Measurements from ENCODE around the gene SLC4A7. TPM values are rescaled to one million over a fixed set of nuclear protein-coding genes. Genes with fewer than 3 reads are reported as not detected.

SLC4A7 gene
- total RNA-seq, 1 donor from 2014 or later = 15.0 TPM

GRCh38 chr3:27358372-27358771 lies 125.8 kb downstream of the SLC4A7 start:
- Histone ChIP-seq H3K9me3 (no peaks in the 10 kb centered on the region), H3K27ac (no peak overlapping the region), H3K4me3 (no peak overlapping the region), H3K27me3 (no peaks in the 10 kb centered on the region), H3K4me1 (no peaks in the 10 kb centered on the region), H3K36me3 (no peaks in the 10 kb centered on the region)
- TF ChIP-seq CTCF (IDR thresholded peaks at IDR 0.05) = no peak
- no peak for DNase-seq
- intact Hi-C loops (cut with DNase I) = no loop called here
- no peak for ATAC-seq

DNA sequence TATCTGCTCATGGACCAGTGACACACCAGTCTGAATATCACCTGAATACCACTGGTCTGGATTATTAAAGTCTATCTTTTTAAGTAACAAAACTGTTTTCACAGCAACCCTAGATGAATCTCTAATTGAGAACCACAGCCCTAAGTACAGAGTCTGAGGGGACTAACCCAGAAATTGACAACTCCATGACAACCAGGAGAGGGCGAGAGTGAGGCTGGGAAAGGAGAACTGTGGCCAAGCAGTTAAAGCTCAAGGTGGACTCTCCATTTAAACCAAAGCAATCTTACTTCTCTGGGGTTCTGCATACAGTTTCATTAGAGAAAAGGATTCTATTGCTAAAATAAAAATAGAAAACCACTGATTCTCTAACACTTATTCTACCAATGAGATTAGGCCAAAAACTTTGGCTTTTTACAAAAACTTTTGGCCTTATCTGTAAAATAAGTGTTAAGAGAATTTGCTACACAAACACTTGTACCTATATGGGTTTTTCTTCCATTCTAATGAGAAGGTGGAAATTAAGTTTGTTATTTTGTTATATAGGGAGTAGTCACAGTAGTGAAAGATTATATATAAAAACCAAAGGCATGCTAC lies 126.4 kb downstream of the SLC4A7 start:
- Histone ChIP-seq H3K4me3 (no peak overlapping the region), H3K4me1 (no peaks in the 10 kb centered on the region), H3K27me3 (no peaks in the 10 kb centered on the region), H3K27ac (no peak overlapping the region), H3K9me3 (no peaks in the 10 kb centered on the region), H3K36me3 (no peaks in the 10 kb centered on the region)
- DNase-seq (no peak), ATAC-seq (peak; percentile 95)
- intact Hi-C loops (cut with DNase I) = no loop called here
- TF ChIP-seq CTCF (IDR thresholded peaks at IDR 0.05) = peak; percentile 65

DNA sequence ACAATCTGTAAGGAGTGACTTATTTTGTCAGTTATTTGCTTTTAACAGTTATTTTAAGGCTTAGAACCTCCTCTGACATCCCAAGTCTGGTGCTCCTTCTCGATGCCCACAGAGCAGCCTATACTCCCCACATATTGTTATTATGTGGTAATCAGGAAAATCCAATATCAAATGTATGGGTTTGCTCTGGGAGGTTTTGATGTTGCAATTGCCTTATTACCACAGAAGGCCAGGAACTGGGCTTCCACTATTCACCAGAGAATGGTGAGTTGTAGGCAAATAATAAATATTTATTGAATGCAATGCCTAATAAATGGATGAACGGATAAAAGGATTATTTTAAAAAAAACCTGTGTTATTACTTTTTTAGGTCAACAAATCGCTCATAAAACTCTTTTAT lies 127.2 kb downstream of the SLC4A7 start:
- Histone ChIP-seq H3K27me3 (no peaks in the 10 kb centered on the region), H3K27ac (no peak overlapping the region), H3K4me1 (no peaks in the 10 kb centered on the region), H3K9me3 (no peaks in the 10 kb centered on the region), H3K4me3 (no peak overlapping the region), H3K36me3 (no peaks in the 10 kb centered on the region)
- TF ChIP-seq CTCF (IDR thresholded peaks at IDR 0.05) = no peak
- no peak for ATAC-seq
- no peak for DNase-seq
- intact Hi-C loops (cut with DNase I) = no loop called here

DNA sequence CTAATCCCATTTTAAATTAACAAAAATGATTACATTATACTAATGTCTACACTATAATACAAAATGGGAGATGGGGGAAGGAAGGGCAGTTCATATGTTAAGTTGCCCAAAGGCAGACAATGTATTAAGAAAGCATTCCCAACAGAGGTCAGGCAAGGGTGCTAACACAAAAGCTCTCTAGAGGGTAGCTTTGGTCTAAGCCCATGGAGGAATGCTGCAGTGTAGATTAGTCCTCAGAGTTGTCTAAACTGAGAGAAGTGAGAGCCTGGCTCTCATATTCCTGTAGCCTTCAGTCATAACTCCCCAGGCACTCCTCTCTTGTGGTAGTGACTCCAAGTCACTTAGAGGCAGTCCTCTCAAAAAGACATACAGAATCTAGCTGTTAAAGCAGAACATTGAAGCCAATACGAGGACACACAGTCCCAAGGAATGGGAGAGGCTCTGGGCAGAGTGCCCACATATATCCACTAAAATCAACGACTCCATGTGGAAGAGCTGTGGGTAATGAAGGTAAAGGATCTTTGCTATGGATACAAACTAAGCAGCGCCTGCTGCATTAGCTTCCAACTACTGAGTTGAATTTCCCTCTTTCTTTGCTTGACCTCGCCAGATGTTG lies 129.5 kb downstream of the SLC4A7 start:
- DNase-seq (no peak), ATAC-seq (no peak)
- Histone ChIP-seq H3K4me3 (no peak overlapping the region), H3K27me3 (no peaks in the 10 kb centered on the region), H3K36me3 (no peaks in the 10 kb centered on the region), H3K9me3 (no peaks in the 10 kb centered on the region), H3K4me1 (no peaks in the 10 kb centered on the region), H3K27ac (no peak overlapping the region)
- TF ChIP-seq CTCF (IDR thresholded peaks at IDR 0.05) = no peak
- intact Hi-C loops (cut with DNase I) = no loop called here

GRCh38 chr3:27354161-27354560 lies 130.0 kb downstream of the SLC4A7 start:
- Histone ChIP-seq H3K27ac (no peak overlapping the region), H3K4me1 (no peaks in the 10 kb centered on the region), H3K9me3 (no peaks in the 10 kb centered on the region), H3K36me3 (no peaks in the 10 kb centered on the region), H3K27me3 (no peaks in the 10 kb centered on the region), H3K4me3 (no peak overlapping the region)
- ATAC-seq (no peak), DNase-seq (no peak)
- intact Hi-C loops (cut with DNase I) = no loop called here
- no peak for TF ChIP-seq CTCF (IDR thresholded peaks at IDR 0.05)

Measured in upper lobe of right lung (tissue), 1 donor.